ENCODE results near the gene CD93.

Gene CD93

DNA sequence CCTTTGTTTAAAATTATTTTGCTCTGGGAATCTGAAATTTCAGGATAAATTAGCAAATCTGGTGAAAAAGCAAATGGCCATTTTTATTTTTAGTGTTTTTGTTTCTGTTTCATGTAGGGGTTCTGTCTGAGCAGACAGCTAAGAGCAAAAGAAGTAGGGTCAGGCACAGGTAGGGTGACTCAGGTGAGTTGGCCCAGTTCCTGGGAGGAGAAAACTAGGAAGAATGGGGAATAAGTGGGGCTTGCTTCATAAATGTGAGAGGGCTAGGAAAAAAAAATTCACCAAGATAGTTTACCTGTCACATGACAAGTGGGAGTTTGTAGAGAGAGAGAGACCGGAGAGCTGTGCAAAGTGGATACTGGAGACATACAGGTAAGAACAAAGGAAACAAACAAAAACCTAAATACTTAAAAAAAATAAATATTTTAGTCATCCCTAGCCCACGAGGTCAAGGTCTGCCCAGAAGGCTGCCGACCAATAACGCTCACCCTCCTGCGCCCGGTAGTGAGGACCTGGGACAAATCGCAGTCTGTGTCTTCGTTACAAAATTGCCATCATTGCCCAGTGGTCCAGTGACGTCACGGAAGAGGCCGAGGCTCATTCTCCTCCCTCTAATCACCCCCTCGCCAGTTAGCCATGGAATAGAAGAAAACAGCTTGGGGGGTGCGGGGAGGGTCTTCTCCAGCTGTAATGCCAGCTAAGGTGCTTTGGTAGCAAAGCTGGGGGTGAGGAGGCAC is 39.0 kb downstream of the CD93 start:
- H3K27me3 ChIP-seq (ENCODE audit: low read depth, low read length) = peaks cover 22% of the 10 kb centered on the region

DNA sequence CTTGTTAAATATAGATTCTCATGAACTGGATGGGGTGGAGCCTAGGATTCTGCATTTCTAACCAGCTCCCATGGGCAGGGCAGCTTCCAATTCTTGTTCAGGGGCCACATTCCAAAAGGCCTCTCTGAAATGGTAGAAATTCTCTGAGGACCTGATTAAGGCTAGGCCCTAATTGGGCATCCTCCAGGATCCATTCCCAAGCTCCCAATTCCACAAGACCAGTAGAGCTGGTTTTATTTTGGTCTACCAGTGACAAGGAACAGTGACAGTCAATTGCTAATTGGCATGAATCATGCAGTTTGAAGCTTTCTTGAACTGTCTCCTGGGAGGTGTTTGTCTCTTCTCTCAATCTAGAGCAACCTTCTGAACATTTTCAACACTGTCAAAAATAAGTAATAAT is 39.7 kb downstream of the CD93 start:
- Histone ChIP-seq H3K4me1 (ENCODE audit: low read length) (no peaks in the 10 kb centered on the region), H3K27ac (ENCODE audit: low read length) (no peak overlapping the region), H3K79me2 (ENCODE audit: low read length) (no peaks in the 10 kb centered on the region), H3K9me3 (ENCODE audit: insufficient read depth, low read length) (no peaks in the 10 kb centered on the region), H3K4me2 (ENCODE audit: low read length) (no peak overlapping the region), H3K27me3 (ENCODE audit: low read depth, low read length) (peaks cover 29% of the 10 kb centered on the region), H3K9ac (ENCODE audit: low read length) (no peak overlapping the region), H3K4me3 (ENCODE audit: low read length) (no peak overlapping the region), H3K36me3 (replicated peaks; ENCODE audit: low read depth, low read length) (no peaks in the 10 kb centered on the region), H4K20me1 (ENCODE audit: insufficient read depth, low read length) (no peaks in the 10 kb centered on the region), H2AFZ (ENCODE audit: low read depth, low read length) (no peak overlapping the region)
- TF ChIP-seq EZH2phosphoT487 (IDR thresholded peaks at IDR 0.05; ENCODE audit: low read depth) = no peak
- TF ChIP-seq, protein P1, sequence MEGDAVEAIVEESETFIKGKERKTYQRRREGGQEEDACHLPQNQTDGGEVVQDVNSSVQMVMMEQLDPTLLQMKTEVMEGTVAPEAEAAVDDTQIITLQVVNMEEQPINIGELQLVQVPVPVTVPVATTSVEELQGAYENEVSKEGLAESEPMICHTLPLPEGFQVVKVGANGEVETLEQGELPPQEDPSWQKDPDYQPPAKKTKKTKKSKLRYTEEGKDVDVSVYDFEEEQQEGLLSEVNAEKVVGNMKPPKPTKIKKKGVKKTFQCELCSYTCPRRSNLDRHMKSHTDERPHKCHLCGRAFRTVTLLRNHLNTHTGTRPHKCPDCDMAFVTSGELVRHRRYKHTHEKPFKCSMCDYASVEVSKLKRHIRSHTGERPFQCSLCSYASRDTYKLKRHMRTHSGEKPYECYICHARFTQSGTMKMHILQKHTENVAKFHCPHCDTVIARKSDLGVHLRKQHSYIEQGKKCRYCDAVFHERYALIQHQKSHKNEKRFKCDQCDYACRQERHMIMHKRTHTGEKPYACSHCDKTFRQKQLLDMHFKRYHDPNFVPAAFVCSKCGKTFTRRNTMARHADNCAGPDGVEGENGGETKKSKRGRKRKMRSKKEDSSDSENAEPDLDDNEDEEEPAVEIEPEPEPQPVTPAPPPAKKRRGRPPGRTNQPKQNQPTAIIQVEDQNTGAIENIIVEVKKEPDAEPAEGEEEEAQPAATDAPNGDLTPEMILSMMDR (IDR thresholded peaks at IDR 0.05; ENCODE audit: low read depth, low read length) = no peak

More for the DNA sequence above, 39.0 kb downstream of the CD93 start:
- H3K9me3 ChIP-seq (ENCODE audit: insufficient read depth, low read length) = no peaks in the 10 kb centered on the region
- no peaks in the 10 kb centered on the region for H3K79me2 ChIP-seq (ENCODE audit: low read length)
- H3K4me1 ChIP-seq (ENCODE audit: low read length) = no peaks in the 10 kb centered on the region
- no peaks in the 10 kb centered on the region for H3K36me3 ChIP-seq (replicated peaks; ENCODE audit: low read depth, low read length)
- TF ChIP-seq, protein P1 (IDR thresholded peaks at IDR 0.05; ENCODE audit: low read depth, low read length) = no peak
- TF ChIP-seq EZH2phosphoT487 (IDR thresholded peaks at IDR 0.05; ENCODE audit: low read depth) = no peak
- H3K4me2 ChIP-seq (ENCODE audit: low read length) = no peak overlapping the region
- H4K20me1 ChIP-seq (ENCODE audit: insufficient read depth, low read length) = no peaks in the 10 kb centered on the region
- no peak overlapping the region for H3K4me3 ChIP-seq (ENCODE audit: low read length)
- no peak overlapping the region for H3K27ac ChIP-seq (ENCODE audit: low read length)
- no peak overlapping the region for H2AFZ ChIP-seq (ENCODE audit: low read depth, low read length)
- H3K9ac ChIP-seq (ENCODE audit: low read length) = no peak overlapping the region

DNA sequence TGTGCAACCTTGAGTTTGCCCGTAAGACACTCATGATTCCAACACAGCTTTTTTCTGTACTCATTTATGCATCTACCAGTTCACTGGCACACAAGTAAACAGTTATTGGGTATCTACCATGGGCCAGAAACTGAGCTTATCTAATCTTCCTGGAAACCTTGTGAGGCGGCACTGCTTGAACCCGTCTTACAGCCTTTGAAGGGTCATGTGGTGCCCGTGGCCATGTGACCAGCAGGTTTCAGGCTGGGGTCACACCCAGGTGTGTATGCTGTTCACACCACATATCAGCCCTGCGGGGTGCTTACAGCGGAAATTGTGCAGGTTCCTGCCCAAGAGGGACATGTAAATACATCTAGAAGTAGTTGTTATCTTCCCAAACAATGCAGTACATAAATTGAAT is 42.7 kb downstream of the CD93 start:
- no peak overlapping the region for H3K9ac ChIP-seq (ENCODE audit: low read length)
- no peak for TF ChIP-seq EZH2phosphoT487 (IDR thresholded peaks at IDR 0.05; ENCODE audit: low read depth)
- TF ChIP-seq, protein P1 (IDR thresholded peaks at IDR 0.05; ENCODE audit: low read depth, low read length) = peak; percentile 28

DNA sequence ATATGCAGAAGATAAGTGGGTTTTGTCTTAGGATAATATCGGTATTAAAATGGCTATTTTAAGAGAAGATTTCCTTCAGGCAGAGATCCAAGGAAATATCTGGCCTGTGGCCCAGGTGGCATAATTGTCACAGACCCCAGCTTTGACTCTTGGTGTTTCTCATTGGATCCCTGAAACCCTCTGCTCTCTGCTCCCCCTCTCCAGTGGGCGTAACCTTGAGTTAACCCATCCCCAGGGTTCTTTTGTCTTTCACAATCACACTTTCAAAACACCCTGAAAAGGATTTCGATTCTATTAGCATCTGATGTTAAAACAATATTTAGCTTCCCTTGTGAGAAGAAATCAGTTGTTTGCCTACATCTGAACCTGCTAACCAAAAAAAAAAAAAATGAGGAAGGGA is 43.9 kb downstream of the CD93 start:
- Histone ChIP-seq H3K79me2 (ENCODE audit: low read length) (no peaks in the 10 kb centered on the region), H3K4me3 (ENCODE audit: low read length) (no peak overlapping the region), H2AFZ (ENCODE audit: low read depth, low read length) (no peak overlapping the region), H3K4me1 (ENCODE audit: low read length) (no peaks in the 10 kb centered on the region), H3K9ac (ENCODE audit: low read length) (no peak overlapping the region), H3K27ac (ENCODE audit: low read length) (no peak overlapping the region), H3K36me3 (replicated peaks; ENCODE audit: low read depth, low read length) (no peaks in the 10 kb centered on the region), H3K27me3 (ENCODE audit: low read depth, low read length) (peaks cover 70% of the 10 kb centered on the region), H3K4me2 (ENCODE audit: low read length) (no peak overlapping the region), H3K9me3 (ENCODE audit: insufficient read depth, low read length) (no peaks in the 10 kb centered on the region), H4K20me1 (ENCODE audit: insufficient read depth, low read length) (no peaks in the 10 kb centered on the region)
- TF ChIP-seq, protein P1 (IDR thresholded peaks at IDR 0.05; ENCODE audit: low read depth, low read length) = no peak
- TF ChIP-seq EZH2phosphoT487 (IDR thresholded peaks at IDR 0.05; ENCODE audit: low read depth) = no peak

More for the DNA sequence above, 42.7 kb downstream of the CD93 start:
- peaks cover 60% of the 10 kb centered on the region for H3K27me3 ChIP-seq (ENCODE audit: low read depth, low read length)
- no peak overlapping the region for H3K4me3 ChIP-seq (ENCODE audit: low read length)
- H3K36me3 ChIP-seq (replicated peaks; ENCODE audit: low read depth, low read length) = no peaks in the 10 kb centered on the region
- no peaks in the 10 kb centered on the region for H3K4me1 ChIP-seq (ENCODE audit: low read length)
- H2AFZ ChIP-seq (ENCODE audit: low read depth, low read length) = no peak overlapping the region
- H3K4me2 ChIP-seq (ENCODE audit: low read length) = no peak overlapping the region
- H3K9me3 ChIP-seq (ENCODE audit: insufficient read depth, low read length) = no peaks in the 10 kb centered on the region
- H3K27ac ChIP-seq (ENCODE audit: low read length) = no peak overlapping the region
- H3K79me2 ChIP-seq (ENCODE audit: low read length) = no peaks in the 10 kb centered on the region
- H4K20me1 ChIP-seq (ENCODE audit: insufficient read depth, low read length) = no peaks in the 10 kb centered on the region

Measured in OCI-LY3 (cell line).